Measurements from ENCODE around the gene GATAD1. TPM values are rescaled to one million over a fixed set of nuclear protein-coding genes. Genes with fewer than 3 reads are reported as not detected.
"Not testable (repeated sequence)": the region's sequence is repeated elsewhere in the genome, so short reads cannot be mapped to it uniquely, and the experiment has no call there.

GATAD1 gene
- total and polyA plus RNA-seq, 12 donors = 10.0 to 25.2 (median 14.2) TPM

DNA sequence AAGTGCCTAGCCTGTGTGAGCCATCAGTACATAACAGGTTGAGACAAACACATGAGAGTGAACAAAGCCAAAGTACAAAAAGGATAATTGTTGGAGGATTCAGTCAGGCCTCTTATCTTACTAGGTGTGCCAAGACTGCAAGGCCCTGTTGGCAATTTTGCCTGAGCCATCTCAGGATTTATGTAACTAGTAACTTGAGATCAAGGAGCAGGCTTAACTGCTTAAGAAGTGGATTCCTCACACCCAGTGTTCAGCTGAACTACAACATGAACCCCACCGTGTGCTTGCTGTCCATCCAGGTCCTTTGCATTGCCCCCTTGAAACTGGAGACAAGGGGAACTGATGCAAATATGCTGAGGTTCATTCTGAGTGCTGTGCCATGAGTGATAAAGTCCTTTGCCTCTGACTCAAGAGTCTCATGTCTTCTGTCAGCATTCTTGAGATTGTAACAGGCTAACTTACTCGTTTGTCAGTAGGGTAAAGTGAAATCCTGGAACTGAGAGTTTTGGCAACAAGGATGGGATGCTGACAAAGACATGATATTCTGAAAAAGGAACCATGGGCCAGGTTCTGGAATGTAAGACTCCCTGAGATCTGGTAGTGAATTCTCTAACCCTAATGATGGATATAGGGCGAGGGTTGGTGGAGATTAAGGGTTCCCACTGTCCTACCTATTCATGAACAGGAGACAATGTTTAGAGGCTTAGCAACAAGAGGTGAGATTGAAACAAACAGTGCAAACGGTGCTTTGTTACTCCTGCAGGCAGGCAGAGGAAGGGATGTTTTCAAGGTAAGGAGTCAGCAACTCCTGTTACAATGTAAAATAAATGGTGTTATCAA is 44.1 kb upstream of the GATAD1 start:
- H3K4me3 ChIP-seq = no peak overlapping the region
- ATAC-seq (no peak), DNase-seq (no peak)
- no peaks in the 10 kb centered on the region for H3K4me1 ChIP-seq
- no peaks in the 10 kb centered on the region for H3K27me3 ChIP-seq
- TF ChIP-seq, protein P1, sequence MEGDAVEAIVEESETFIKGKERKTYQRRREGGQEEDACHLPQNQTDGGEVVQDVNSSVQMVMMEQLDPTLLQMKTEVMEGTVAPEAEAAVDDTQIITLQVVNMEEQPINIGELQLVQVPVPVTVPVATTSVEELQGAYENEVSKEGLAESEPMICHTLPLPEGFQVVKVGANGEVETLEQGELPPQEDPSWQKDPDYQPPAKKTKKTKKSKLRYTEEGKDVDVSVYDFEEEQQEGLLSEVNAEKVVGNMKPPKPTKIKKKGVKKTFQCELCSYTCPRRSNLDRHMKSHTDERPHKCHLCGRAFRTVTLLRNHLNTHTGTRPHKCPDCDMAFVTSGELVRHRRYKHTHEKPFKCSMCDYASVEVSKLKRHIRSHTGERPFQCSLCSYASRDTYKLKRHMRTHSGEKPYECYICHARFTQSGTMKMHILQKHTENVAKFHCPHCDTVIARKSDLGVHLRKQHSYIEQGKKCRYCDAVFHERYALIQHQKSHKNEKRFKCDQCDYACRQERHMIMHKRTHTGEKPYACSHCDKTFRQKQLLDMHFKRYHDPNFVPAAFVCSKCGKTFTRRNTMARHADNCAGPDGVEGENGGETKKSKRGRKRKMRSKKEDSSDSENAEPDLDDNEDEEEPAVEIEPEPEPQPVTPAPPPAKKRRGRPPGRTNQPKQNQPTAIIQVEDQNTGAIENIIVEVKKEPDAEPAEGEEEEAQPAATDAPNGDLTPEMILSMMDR (IDR thresholded peaks at IDR 0.05) = no peak
- H3K27ac ChIP-seq = no peak overlapping the region
- no peaks in the 10 kb centered on the region for H3K9me3 ChIP-seq
- intact Hi-C loops (cut with DNase I) = no loop called here
- H3K36me3 ChIP-seq = peaks cover 0 to 49% (median 13%) of the 10 kb centered on the region in 9 donors
- WGBS, 2 donors = 56 to 62% methylated on average over 4 of the region's 4 CpGs

DNA sequence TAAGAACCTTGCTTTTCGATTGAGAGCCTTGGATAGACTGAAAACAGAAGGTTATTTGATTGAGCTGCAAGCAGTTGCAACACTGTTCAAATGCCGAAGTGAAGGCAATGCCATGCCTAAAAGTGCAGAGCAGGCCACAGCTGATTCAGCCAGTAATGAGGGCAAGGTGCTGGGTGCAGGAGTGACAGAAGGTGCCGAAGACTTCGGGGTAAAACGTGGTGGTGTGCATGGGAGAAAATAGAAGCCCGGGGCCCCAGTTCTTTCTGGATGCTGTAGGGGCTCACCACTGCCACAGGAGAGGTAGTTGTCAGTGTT is 43.6 kb upstream of the GATAD1 start:
- H3K4me3 ChIP-seq = no peak overlapping the region
- ATAC-seq = no peak
- H3K27me3 ChIP-seq = no peaks in the 10 kb centered on the region
- H3K36me3 ChIP-seq = peaks cover 0 to 43% (median 9%) of the 10 kb centered on the region in 9 donors
- no peak overlapping the region for H3K27ac ChIP-seq
- H3K9me3 ChIP-seq = no peaks in the 10 kb centered on the region
- WGBS, 2 donors = 89 to 93% methylated on average over 6 of the region's 6 CpGs
- intact Hi-C loops (cut with DNase I) = no loop called here
- H3K4me1 ChIP-seq = no peaks in the 10 kb centered on the region
- TF ChIP-seq, protein P1 (IDR thresholded peaks at IDR 0.05) = no peak
- no peak for DNase-seq

DNA sequence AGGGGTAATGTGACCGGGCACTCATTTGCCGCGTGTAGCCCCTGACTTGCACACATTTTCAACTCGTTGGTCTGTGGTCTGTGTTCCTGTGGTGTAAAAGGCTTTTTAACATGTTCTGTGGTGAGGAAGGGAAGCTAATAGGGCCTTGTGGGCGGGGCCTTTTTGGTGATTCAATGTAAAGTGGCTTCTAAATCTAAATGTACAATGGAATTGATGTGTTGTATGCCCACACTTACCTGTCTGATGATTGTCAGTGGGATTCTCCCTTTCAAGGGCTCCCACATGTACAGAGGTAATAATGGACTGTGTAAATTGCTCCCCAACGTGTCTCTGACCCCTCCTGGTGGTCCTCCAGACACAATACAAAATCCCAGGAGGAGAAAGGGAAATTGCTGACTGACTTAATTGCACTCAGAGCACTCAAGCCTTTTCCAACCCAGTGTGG is 43.1 kb upstream of the GATAD1 start:
- Histone ChIP-seq H3K9me3 (no peaks in the 10 kb centered on the region), H3K36me3 (peaks cover 0 to 38% (median 4%) of the 10 kb centered on the region in 9 donors), H3K27me3 (no peaks in the 10 kb centered on the region), H3K4me1 (no peaks in the 10 kb centered on the region), H3K4me3 (no peak overlapping the region), H3K27ac (no peak overlapping the region)
- DNase-seq (no peak), ATAC-seq (no peak)
- TF ChIP-seq, protein P1 (IDR thresholded peaks at IDR 0.05) = no peak
- WGBS, 2 donors = 78 to 84% methylated on average over 6 of the region's 6 CpGs
- intact Hi-C loops (cut with DNase I) = no loop called here

DNA sequence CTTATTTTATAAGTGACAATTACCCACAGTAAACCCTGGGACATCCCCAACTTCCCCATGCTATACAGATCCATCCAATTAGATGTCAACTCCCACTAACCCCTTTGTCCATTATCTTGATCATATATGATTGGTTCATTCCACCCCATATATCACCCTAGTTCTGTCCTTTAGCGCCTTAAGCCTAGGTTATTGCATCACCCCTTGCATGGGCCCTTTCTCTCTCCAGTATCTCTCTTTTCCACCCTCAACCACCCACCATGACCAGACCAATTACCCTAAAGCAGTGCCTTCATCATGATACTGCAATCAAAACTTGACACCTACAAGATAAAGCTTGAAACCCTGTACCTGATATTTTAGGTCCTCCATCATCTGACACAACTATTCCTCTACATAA is 37.9 kb upstream of the GATAD1 start:
- ATAC-seq (no peak), DNase-seq (no peak)
- Histone ChIP-seq H3K36me3 (no peaks in the 10 kb centered on the region), H3K27me3 (peaks cover 0 to 10% (median 0%) of the 10 kb centered on the region in 7 donors), H3K9me3 (peaks cover 0 to 3% (median 0%) of the 10 kb centered on the region in 11 donors), H3K27ac (no peak overlapping the region), H3K4me3 (no peak overlapping the region), H3K4me1 (no peaks in the 10 kb centered on the region)
- TF ChIP-seq, protein P1 (IDR thresholded peaks at IDR 0.05) = no peak
- intact Hi-C loops (cut with DNase I) = no loop called here
- WGBS, 2 donors = 95 to 100% methylated on average over 1 of the region's 1 CpG

DNA sequence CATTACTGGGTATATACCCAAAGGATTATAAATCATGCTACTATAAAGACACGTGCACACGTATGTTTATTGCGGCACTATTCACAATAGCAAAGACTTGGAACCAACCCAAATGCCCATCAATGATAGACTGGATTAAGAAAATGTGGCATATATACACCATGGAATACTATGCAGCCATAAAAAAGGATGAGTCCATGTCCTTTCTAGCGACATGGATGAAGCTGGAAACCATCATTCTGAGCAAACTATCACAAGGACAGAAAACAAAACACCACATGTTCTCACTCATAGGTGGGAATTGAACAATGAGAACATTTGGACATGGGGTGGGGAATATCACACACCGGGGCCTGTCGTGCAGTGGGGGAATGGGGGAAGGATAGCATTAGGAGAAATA is 37.1 kb upstream of the GATAD1 start:
- 88 to 92% methylated on average over 4 to 6 of the region's 6 CpGs for WGBS, 2 donors
- H3K27ac ChIP-seq; H3K4me1 ChIP-seq; DNase-seq; ATAC-seq; H3K4me3 ChIP-seq; H3K9me3 ChIP-seq; H3K36me3 ChIP-seq; intact Hi-C loops (cut with DNase I): not testable (repeated sequence)
- H3K27me3 ChIP-seq = peaks cover 0 to 10% (median 0%) of the 10 kb centered on the region in 7 donors
